CD4-positive, alpha-beta T cell treated with Interleukin-15 for 1 hour (primary cell): ENCODE measurements around the gene TUBB2B.

Experiments
- DNase-seq: peaks from one replicate; pipeline ENCODE4 v3.0.0-alpha.2; 2020

TUBB2B gene

DNA sequence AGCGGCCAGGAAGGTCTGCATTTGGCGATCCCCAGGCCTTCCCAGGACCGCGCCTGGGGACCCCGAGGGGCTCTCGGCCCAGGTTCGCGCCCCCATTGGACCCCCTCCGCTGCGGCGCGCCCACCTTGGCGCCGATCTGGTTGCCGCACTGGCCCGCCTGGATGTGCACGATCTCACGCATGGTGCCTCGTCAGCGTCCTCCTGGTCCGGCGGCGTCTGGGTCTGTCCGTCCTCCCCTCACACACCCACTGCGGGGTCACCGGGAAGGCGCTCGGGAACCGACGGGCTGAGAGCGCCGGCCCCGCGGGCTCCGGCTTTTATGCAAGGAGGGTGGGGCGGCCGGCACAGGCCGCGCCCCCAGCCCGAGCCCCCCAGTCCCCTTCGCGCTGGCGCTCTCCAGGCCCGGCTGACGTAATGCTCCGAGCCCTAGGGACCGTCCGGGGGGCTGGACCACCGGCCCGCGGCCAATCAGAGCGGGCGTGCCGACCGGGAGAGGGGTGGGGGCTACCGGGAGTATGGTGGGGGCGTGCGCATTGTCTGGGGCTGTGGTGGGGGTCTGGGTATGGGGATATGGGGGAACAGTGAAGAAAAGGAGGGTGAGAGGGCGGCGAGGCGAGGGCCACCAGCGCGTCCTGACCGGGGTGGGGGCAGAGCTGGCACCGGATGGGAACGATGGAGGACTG lies at the start of gene TUBB2B:
Gene TUBB2B (minus strand): TSS at position 291 of the 683 bp plus-strand sequence. CDS start 110 bp downstream, at position 181.
- DNase-seq = no peak

GRCh38 chr6:3277251-3277650 lies 49.8 kb upstream of the TUBB2B start:
- DNase-seq = no peak

GRCh38 chr6:3276174-3277167 lies 49.0 kb upstream of the TUBB2B start:
- DNase-seq = no peak

DNA sequence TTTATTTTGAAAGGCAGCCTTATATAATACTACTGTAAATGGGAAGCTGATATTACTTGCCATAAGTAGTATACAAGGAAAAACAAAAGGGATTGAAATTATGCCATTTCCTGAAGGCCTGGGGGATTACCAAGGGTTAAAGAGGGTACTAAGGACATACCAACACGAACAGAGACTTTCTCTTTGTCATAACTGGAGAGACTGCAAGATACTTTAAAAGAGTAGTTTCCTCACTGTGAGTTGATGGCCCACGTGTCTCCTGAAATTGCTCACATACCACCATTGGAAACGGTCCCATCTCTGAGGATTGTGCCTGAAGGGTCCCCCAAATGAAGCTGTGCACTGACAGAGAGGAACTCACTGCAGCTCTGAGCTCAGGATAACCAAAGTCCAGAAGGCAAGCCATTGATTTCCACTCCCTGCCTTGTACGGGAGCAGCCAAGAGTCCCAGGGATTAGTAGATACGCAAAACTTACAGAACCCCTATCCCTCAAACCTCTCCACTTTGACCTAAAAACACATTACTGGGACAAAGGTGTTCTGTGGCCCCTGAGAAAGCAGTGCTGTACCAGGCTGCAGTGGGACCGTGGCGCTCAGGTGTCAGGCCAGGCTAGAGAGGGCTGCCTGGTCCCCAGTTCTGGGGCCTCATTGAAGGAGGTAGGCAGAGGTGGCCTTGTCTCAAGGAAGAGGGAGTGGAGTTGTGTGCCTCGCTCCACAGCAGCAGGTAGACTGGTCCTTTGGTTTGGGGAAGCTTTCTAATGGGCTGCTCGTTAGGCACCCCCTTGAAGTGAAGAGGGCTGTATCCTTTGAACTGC lies 46.5 kb upstream of the TUBB2B start:
- DNase-seq = no peak

DNA sequence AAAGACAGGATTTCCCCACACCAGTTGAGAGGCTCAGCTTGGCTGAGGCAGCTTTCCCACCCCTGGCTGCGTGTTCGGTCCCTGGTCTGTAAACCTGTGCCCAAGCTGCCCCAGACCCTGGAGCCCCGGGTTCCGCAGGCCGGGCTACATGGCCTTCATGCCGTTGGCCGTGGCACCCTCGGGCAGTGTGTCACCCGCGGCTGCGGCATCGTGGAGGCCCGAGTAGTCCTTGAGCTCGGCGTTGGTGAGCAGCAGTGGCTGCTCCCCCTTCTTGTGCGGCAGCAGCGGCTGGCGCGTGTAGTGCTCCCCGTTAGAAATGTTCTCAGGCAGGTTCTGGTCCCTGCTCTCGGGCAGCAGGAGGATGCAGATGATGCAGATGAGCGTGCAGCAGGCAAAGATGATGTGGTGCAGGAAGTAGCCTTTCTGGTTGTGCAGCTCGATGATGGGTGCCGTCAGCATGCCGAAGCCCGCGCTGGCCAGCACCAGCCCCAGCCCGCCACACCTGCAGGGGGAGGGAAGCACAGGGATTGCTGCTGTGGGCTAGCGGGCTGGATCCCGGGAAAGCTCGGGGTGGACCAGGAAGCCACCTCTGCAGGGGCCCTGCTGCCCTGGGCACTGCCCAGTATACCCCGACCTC lies 45.6 kb upstream of the TUBB2B start:
- no peak for DNase-seq

GRCh38 chr6:3271756-3272155 lies 44.3 kb upstream of the TUBB2B start:
- DNase-seq = no peak

DNA sequence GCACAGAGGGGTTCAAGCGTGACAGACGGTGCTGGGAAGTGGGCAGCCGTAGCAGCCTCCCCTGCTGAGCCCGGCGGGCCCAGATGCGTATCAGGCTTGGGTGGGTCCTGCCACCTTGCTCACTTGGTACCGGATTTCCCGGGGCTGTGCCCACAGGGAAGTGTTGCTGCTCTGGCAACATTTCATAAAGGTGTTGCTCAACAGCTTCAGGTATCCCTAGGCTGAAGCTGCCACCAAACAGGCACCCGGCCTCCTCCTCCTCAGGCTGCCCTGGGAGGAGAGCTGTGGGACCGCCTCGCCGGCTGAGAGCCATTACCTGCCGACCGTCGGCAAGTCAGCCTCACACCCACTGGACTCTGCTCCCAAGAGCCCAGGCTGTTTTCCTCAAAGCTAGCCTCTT lies 42.8 kb upstream of the TUBB2B start:
- DNase-seq = no peak

DNA sequence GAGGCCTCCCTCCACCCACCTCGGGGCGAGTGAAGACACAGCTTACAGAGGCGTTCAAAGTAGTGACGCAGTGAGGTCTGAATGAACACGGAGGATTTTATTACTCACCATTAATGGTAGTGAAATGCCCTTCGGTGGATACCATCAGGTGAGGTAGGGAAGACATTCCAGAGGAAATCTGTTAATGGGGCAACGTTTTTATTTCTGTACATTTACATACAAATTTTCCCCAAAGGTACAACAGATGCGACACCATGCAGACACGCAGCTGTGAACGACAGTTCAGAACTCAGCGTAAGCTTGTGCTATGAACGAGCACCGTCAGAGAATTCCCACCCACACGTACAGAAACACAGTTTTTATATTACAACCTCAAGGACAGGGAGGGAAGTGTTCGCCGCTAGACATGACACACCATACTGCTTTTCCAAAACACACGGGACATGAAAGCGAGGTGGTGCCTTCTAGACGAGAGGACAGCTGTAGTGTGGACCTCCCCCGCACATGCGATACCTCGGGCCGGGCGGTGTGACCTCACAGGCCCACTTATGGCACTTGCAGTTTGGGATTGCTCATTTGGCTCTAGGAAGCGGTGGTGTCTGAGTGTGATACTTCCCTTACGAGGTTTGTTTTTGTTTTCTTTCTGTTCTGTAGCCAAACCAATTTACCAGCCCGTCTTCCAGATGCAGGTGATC lies 42.0 kb upstream of the TUBB2B start:
- DNase-seq = no peak

- DNase-seq = peak; percentile 6
Observed at GRCh38 chr6:3268680-3269079, 41.2 kb upstream of the TUBB2B start.

GRCh38 chr6:3267162-3267561 lies 39.7 kb upstream of the TUBB2B start:
- no peak for DNase-seq

DNA sequence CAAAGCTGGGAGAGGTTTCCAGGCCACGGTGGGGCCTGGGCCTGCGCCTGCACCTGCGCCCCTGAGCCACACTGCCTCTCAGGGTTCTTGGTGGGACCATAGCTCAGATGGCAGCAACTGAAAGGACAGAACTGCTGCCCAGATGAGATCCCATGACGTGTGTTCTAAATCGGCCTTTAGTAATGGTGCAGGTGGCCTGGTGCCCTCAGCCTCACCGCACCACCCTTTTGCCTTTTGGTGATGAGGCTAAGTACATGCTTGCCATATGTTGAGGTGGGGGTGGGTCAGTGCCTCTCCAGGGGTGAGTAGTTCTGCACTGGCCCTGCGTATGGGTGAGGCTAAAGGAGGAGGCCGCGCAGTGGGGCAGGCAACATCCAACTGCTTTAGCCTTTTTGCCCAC lies 38.7 kb upstream of the TUBB2B start:
- DNase-seq = no peak

DNA sequence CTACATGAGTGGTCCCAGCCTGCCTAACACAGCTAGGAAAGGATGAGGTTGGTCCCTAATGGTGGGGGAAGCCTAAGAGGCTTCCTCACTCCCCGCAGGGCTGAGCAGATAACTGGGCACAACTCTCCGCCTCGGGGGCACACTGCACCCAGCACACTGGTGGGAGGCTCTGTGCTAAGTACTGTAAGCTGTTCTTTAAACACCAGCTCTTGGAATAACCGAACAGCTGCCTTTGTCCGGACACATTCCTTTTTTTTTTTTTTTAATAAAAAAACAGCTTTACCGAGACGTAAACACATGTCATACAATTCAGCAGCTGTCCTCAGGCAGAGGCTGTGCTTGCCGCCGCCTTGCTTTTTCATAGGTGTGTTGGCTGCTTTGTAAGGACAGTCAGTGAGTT lies 38.2 kb upstream of the TUBB2B start:
- no peak for DNase-seq

DNA sequence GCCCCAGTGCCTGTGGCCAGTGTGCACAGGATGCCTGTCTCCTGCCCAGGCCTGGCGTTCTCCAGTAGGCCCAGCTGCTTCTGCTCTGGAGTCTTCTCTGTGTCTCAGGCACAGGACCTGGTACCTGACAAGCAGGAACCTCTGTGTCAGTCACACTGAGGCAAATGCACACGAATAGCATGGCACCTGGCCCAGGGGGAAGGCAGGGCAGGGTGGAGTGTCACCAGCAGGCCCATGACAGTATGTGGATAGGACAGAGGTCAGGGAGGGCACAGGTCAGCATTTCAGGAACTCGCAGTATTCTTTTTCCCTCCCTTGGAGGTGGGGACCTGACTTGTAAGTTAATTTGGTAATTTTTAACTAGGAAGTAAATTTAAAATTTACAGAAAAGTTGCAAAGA lies 36.9 kb upstream of the TUBB2B start:
- no peak for DNase-seq

GRCh38 chr6:3263096-3263495 lies 35.6 kb upstream of the TUBB2B start:
- DNase-seq = no peak

DNA sequence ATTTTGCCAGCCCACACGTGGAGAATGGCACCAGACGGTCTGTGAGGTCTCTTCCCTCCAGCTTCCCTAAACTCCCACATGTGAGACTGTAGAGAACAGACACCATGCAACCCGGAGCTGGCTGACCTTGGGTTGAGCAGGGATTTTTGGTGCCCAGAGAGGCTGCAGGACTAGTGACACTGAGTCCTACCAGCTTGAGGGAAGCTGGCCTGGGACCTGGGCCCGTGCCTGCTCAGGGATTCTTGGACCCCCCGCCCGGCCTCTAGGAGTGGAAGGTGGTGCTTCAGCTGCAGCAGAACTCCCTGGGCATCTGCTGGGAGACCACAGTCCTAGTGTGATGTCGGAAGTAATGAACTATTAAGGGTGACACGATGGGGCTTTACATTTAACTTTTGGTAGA lies 34.5 kb upstream of the TUBB2B start:
- DNase-seq = no peak

GRCh38 chr6:3261518-3261820 lies 34.0 kb upstream of the TUBB2B start:
- DNase-seq = no peak

DNA sequence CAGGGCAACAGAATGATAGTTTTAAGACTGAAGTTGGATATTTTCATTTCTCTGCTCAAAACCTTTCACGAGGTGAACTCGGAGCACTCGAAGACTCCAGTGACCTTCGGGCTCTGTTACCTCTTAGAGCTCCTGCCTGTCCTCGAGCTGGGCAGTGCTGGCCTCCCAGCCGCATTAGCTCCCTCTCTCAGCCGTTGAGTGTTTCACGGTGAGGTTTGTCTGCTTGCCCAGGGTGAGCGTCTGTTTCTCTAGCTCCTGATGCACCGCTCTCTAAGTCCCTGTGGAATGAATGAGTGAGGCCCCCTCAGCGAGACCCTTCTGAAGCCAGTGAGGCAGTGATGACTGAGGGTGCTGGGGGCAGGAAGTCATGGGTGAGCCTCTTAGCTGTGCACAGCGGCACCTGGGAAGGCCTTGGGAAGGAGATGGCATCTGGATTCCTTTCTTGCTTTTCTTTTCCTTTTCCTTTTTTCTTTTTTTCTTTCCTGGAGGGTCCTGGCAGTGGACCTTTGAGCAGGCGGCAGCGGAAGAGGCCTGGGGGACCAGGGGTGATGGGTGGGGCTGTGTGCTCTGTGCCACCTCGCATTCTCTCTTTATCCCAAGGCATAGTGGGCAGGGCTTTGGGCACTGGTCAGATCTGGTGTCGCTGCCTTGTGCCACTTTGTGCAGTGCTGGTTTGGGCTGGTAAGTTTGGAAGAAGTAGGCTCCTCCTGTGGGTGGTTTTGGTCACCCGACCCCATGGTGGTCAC lies 33.5 kb upstream of the TUBB2B start:
- DNase-seq = no peak

DNA sequence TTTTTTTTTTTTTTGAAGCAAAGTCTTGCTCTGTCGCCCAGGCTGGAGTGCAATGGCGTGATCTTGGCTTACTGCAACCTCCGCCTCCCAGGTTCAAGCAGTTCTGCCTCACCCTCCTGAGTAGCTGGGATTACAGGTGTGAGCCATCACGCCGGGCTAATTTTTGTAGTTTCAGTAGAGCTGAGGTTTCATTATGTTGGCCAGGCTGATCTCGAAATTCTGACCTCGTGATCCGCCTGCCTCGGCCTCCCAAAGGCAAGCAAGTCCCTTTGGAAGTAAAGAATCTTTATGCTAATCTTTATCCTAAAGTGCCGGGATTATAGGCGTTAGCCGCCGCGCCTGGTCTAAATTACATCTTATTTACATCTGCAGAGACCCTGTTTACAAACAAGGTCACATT lies 32.8 kb upstream of the TUBB2B start:
- DNase-seq = no peak

- DNase-seq = peak; percentile 28
Observed at GRCh38 chr6:3259491-3259958, 32.1 kb upstream of the TUBB2B start.

DNA sequence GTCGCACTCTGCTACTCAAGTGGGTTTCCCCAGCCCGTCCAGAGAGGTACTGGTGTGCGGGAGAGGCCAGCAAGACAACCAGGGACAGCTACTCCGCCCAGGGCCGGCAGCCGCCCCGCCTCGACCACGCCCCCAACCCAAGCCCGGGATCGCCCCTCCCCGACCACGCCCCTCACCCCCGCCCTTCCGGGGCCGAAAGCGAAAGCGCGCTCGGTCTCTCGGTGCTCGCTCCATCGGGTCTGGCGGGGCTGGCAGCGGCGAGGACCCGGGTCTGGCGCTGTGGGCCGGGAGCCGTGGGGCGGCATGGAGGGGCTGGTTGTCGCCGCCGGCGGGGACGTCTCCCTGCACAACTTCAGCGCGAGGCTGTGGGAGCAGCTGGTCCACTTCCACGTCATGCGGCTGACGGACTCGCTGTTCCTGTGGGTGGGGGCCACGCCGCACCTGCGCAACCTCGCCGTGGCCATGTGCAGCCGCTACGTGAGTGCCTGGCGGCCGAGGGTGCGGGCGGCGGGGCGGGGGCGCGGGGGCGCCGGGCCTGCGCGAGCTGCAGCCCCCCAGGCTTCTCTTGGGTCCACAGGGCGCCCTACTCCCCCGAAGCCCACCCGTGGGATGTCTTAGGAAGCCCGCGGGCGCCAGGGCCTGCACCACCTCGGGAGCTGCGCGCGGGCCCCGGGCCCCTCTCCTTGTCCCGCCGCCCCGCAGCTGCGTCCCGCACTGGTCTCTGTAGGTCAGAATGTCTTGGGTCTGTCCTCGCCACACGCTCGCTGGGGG lies 31.5 kb upstream of the TUBB2B start, which contains the start of gene PSMG4:
Gene PSMG4 (plus strand): TSS at position 228 of the 771 bp plus-strand sequence. CDS start 76 bp downstream, at position 304.
- peak; percentile 89 for DNase-seq
